22Rv1 (cell line): ENCODE measurements around the gene ENTPD7.

Experiments used
- ZFX ChIP-seq: fragments of 450-650 bp; IDR thresholded peaks from 2 replicates; pipeline ENCODE4 v1.6.1; 2017; ENCODE audit warnings: antibody characterized with exemption, borderline replicate concordance
- TF ChIP-seq, protein P1 (sequence below): fragments of 450-650 bp; IDR thresholded peaks from 2 replicates; pipeline ENCODE4 v1.5.1; 2017; ENCODE audit warnings: mild to moderate bottlenecking

GRCh38 chr10:99695761-99696160, 36.5 kb downstream of the ENTPD7 start:
- TF ChIP-seq, protein P1, sequence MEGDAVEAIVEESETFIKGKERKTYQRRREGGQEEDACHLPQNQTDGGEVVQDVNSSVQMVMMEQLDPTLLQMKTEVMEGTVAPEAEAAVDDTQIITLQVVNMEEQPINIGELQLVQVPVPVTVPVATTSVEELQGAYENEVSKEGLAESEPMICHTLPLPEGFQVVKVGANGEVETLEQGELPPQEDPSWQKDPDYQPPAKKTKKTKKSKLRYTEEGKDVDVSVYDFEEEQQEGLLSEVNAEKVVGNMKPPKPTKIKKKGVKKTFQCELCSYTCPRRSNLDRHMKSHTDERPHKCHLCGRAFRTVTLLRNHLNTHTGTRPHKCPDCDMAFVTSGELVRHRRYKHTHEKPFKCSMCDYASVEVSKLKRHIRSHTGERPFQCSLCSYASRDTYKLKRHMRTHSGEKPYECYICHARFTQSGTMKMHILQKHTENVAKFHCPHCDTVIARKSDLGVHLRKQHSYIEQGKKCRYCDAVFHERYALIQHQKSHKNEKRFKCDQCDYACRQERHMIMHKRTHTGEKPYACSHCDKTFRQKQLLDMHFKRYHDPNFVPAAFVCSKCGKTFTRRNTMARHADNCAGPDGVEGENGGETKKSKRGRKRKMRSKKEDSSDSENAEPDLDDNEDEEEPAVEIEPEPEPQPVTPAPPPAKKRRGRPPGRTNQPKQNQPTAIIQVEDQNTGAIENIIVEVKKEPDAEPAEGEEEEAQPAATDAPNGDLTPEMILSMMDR, result no peak
- TF ChIP-seq ZFX, result no peak
